SIG-M5 treated with dmso at 0.1 percent for 504 hours (cell line): Measurements from ENCODE around the gene EIF4A2.
"Not testable (repeated sequence)": the region's sequence is repeated elsewhere in the genome, so short reads cannot be mapped to it uniquely, and the experiment has no call there.

Source experiments
- DNase-seq: peaks from one replicate; lab custom pipeline; 2025; ENCODE audit not compliant: unreplicated experiment; lab: John Stamatoyannopoulos, UW

Gene EIF4A2

GRCh38 chr3:186818956-186819355 lies 35.6 kb downstream of the EIF4A2 start:
- DNase-seq: no peak

DNA sequence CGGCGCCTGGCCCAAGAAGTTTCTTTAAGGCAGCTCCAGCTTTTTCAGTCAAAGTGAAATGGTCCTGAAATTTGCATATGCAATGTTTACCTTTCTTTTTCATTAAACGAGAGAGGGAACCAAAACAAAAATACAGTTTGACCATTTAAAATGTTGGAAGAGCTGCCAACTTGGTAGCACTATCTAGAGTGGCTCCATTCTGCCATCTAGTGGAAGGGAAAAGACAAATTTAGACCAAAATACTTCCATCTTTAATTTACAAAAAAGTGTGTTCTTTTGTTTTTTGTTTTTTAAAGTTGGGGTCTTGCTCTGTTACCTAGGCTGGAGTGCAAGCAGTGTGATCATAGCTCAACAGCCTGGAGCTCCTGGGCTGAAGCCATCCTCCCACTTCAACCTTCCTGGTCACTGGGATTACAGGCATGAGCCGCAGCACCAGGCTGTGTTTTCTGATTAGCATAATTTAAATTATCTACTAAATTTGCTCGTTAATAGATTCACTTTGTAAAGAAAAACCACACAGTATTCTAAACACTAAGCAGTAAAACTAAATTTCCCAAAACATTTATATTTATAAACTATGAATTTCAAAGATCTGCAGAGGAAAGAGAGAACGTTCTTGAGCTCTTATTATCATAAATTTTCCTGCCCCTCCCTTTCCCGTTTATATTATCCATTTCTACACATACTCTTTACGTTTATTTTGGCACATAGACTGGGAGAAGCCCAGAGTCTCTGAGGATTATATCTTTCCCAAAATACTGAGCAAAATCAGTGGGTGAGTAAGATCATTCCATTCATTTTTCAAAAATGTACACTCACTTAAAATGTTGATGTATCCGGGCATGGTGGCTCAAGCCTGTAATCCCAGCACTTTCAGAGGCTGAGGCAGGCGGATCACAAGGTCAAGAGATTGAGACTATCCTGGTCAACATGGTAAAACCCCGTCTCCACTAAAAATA lies 38.3 kb downstream of the EIF4A2 start:
- DNase-seq: peak; percentile 58

- not testable (repeated sequence) for DNase-seq
These were observed 39.0 kb downstream of the EIF4A2 start for GRCh38 chr3:186822388-186822759.

- DNase-seq: no peak
These were observed 40.0 kb downstream of the EIF4A2 start for GRCh38 chr3:186823386-186823785.

- DNase-seq: no peak
These were observed 41.2 kb downstream of the EIF4A2 start for GRCh38 chr3:186824430-186825139.

GRCh38 chr3:186825294-186825821 lies 42.0 kb downstream of the EIF4A2 start:
- DNase-seq: no peak

- DNase-seq: no peak
These were observed 42.6 kb downstream of the EIF4A2 start for GRCh38 chr3:186825872-186826409.

- no peak for DNase-seq
These were observed 43.1 kb downstream of the EIF4A2 start for GRCh38 chr3:186826410-186826975.

DNA sequence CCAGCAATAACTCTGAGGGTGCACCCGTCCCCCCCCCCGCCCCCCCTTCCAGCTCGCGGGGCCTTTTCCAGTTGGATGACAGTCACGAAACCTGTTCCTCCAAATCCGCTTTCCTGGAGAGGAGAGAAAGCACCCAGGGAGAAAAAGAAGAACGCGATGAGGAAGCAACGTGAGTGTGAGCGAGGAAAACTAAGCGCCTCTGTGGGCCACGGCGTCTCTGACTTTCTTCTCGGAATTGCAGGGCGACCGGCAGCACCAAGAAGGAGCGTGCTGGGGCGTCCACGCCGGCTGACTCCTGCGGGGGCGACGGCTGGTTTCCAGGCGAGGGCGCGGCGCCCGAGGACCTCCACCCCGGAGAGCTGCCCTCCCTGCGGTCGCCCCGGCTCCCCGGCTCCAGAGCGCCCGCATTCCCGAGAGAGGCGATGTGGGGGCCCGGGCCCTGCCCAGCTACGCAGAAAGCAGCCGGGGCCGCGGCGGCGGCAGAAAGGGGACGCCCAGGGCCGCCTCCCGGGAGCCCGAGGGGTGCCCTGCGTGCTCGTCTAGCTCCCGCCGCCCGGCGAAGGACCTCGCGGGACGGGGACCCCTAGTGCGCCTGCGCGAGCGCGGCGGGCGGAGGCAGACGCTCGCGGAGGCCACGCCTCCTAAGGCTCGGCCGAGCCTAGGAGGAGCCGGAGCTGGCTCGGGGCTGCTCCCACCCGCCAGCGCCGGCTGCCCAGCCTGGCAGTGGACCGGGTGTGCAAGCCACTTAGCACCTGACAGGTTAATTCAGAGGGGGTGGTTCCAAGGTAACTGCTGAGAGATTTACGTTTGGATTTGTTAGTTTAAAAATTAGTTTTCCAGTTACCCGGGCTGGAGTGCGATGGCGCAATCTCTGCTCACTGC lies 43.8 kb downstream of the EIF4A2 start:
- DNase-seq: peak; percentile 78

- no peak for DNase-seq
These were observed 45.0 kb downstream of the EIF4A2 start for GRCh38 chr3:186828340-186828739.

- DNase-seq: no peak
These were observed 48.4 kb downstream of the EIF4A2 start for GRCh38 chr3:186831798-186832197.

DNA sequence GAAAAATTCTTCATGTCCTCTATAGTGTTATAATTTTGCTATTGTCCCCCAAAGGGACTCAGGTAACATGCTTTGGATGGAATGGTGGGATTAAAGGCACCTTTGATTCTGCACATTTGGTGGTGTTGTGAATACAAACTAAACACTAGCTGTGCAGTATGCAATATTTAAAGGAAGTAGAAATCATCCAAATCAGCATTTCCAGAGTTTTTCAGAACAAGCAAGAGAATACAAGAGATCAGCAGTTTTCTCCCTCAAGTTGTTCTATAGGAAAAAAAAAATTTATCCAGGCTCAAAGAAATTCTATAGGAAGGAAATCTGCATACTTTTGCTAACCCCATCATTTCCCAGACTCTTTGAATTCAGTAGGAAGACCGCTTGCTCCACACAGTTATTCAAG lies 48.9 kb downstream of the EIF4A2 start:
- DNase-seq: no peak
